HG03442 (cell line): Measurements from ENCODE around the gene PRKCH.

ENCODE experiments used
- ATAC-seq: cut with Tn5 transposase; IDR thresholded peaks from one replicate; pipeline ENCODE4 v1.9.1; 2021; ENCODE audit warnings: mild to moderate bottlenecking, moderate library complexity; ENCODE audit not compliant: unreplicated experiment

The PRKCH gene

GRCh38 chr14:61505815-61506809, 184.7 kb downstream of the PRKCH start:
- no peak for ATAC-seq

GRCh38 chr14:61508526-61508925, 187.1 kb downstream of the PRKCH start:
- ATAC-seq: no peak

GRCh38 chr14:61510736-61511557, 189.6 kb downstream of the PRKCH start:
- no peak for ATAC-seq

GRCh38 chr14:61511558-61511948, 190.2 kb downstream of the PRKCH start:
- no peak for ATAC-seq

- no peak for ATAC-seq
Observed at GRCh38 chr14:61512026-61512834, 190.9 kb downstream of the PRKCH start.

DNA sequence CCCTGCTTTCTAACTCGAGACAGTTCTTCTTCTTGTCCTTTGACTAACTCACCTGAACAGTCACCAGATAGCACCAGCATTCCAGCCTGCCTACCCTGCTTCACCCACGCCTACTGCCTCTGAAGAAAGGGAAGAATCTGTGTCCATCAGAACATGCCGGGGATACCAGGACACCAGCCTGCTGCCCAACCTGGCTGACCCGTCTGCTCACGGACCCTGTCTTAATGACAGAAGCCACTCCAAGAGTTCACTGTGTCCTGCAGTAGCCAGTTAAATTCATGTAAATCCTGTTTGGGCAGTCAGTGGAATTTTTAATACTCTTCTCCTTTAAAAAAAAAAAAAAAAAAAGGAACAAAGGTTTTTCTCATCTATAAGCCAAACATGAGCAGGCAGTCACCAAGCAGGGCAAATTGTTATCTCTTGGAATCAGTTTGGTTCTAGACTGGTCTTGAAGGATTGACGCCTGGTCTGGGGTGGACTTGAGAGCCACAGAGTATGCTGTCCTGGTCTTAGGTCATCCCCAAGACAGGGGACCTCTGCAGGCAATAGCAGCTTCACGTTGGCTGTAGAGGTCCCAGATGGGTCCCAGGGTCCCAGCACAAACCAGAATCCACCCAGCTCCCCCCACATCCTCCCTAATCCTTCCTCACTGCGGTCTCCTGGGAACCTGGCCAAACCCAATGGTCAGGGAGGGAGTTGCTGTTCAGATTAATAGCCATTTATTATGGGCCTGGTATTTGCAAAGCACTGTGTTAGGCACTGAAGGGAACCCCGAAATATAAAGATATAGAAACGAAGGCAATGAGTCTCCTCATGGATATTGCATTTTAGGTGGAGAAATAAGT, 192.8 kb downstream of the PRKCH start:
- no peak for ATAC-seq

DNA sequence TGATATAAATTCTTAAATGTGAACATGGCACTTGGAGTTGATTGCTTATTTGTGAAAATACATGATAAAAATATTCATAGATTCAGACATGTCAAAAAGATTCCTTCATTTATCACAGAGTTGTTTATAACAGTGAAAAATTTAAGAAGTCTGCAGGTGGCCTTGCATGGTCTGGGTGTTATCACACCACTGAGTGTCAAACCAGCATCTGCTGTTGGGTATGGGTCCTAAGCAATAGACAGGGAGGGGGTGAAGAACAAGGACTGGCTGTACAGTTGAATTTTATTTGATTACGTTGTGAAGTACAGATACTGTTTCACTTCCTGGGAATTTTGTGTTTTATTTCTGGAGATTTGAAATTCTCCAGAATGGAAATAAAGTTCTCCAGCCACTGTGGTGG, 193.5 kb downstream of the PRKCH start:
- ATAC-seq: no peak

- no peak for ATAC-seq
Observed at GRCh38 chr14:61515436-61516117, 194.2 kb downstream of the PRKCH start.

DNA sequence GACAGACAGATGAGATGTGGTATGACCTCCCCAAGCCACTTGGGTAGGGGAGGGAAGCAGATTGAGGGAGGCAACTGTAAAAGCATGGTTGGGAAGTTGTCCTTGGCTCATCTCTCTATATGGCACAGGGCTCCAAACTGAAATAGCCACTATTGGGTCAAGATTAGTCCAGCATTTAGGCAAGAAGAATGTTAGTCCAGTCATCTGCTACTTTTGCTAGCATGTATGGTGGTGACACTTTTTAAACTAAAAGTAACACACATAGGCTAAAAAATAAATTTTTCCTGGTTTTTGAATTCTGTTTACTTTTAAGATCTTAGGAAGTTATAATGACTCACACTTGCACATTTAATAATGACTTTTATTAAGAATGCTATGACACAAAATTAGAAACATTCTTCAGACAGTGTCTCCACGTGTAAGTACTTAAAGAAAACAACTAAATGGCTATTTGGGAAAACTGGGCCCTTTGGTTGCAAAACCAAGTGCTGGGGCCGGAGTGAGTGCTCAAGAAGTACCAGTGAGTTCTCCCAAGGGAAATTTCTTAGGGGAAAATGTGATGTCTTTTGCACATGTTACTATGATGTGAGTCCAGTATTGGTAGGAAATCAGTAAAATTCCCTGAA, 194.9 kb downstream of the PRKCH start:
- no peak for ATAC-seq

- no peak for ATAC-seq
Observed at GRCh38 chr14:61516964-61517653, 195.7 kb downstream of the PRKCH start.

DNA sequence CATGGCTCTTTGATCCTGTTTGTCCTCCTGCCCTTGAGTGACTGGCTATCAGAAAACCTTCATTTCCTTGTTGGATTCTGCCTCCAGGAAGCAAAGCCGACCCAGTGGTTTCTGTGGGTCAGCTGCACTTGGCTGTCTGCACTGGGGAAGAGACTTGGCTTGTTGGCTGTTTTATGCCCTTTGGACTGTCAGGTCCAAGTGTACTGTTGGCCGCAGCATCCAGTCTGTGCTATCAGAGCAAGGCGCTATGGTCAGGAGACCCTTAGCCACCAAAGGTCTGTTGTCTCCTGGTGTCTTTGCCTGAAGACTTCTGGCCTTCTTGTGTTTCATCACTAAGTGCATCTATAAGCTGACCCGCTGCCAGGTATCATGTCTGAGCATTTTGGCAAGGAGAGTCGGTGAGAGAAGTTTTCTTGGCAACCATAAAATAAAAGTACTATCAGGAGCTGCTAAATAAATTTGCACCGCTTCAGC, 196.6 kb downstream of the PRKCH start:
- ATAC-seq: no peak

- ATAC-seq: no peak
Observed at GRCh38 chr14:61518403-61518802, 197.0 kb downstream of the PRKCH start.

- no peak for ATAC-seq
Observed at GRCh38 chr14:61519106-61519505, 197.7 kb downstream of the PRKCH start.

GRCh38 chr14:61519735-61520134, 198.4 kb downstream of the PRKCH start:
- ATAC-seq: no peak

- ATAC-seq: no peak
Observed at GRCh38 chr14:61520576-61520975, 199.2 kb downstream of the PRKCH start.

DNA sequence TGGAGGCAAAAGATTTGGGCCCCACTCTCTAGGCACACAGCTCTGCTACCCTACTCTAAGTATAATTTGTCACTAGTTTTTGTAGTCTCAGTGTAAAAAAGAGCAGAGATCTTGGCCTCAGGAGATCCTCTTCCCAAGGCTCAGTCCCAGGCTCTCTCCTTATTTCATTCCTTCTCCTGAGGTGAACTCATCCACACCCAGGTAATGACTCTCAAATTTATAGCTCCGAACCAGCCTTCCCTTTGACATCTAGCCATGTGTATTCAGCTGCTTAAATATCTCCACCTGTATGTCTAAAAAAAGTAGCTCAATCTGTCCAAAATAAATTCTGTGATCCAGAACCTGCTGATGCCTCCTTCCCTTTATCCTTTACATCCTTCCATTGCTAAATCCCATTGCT, 200.4 kb downstream of the PRKCH start:
- ATAC-seq: no peak

DNA sequence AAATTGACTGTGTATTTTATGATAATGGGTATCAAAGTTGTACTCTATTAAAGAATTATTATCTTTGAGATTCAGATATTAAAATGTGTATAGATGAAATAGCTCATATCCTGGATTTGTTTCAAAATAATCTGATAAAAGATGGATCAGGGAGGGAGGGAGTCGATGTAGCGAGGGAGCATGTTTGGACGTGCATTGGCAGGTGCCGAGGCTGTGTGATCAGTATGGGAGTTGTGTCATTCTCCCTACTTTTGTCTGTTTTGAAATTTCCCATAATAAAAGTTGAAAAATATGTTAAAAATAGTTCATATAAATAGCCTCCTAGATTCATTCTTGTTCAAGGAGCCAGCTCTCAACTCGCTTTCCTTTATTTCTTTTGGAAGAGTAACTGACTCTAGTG, 202.4 kb downstream of the PRKCH start:
- ATAC-seq: no peak

GRCh38 chr14:61524211-61524806, 202.9 kb downstream of the PRKCH start:
- no peak for ATAC-seq
